Keratinocyte (primary cell): ENCODE measurements around the gene AMN.
A peak's percentile ranks its signal among the peaks of the same experiment; 100 is the strongest.

Experiments used
- CTCF ChIP-seq, 3 experiments: IDR thresholded peaks in 1 of 3; conservative IDR thresholded peaks in 1 of 3; optimal IDR thresholded peaks in 1 of 3; 2 replicates in 2 of 3; 3 replicates in 1 of 3; pipeline versions ENCODE3 to v1.5.1; 2011; ENCODE audit warnings: low read length in 3 of 3, mild to moderate bottlenecking in 3 of 3, moderate library complexity in 2 of 3, control low read depth in 1 of 3, inconsistent platforms in 1 of 3; ENCODE audit not compliant: insufficient read depth in 2 of 3; ENCODE audit errors: extremely low read depth in 1 of 3
- EZH2 ChIP-seq: IDR thresholded peaks from one replicate; pipeline ENCODE4 v1.6.1; 2012; ENCODE audit warnings: inconsistent platforms, mild to moderate bottlenecking, low read length, moderate library complexity

- peak in 1 of 3 experiments; percentile 16 for TF ChIP-seq CTCF (optimal IDR thresholded peaks at IDR 0.05 in 1 of 3, IDR thresholded peaks at IDR 0.05 in 1 of 3, conservative IDR thresholded peaks at IDR 0.05 in 1 of 3; ENCODE audit: extremely low read depth in 1 of 3, insufficient read depth in 2 of 3, low read length in 3 of 3)
- TF ChIP-seq EZH2 = no peak
These were observed 8.9 kb upstream of the AMN start for GRCh38 chr14:102913341-102914211.
